Activated naive CD8-positive, alpha-beta T cell treated with anti-CD3 and anti-CD28 coated beads, Interleukin-2, amount 10 ng/mL, durations not matched to agents 7 days and 5 days (primary cell): Measurements from ENCODE around the gene CILP. TPM values are rescaled to one million over a fixed set of nuclear protein-coding genes. Genes with fewer than 3 reads are reported as not detected.
"Not testable (repeated sequence)": the region's sequence is repeated elsewhere in the genome, so short reads cannot be mapped to it uniquely, and the experiment has no call there.

Experiments used
- ATAC-seq: fragments of 150-1000 bp; cut with Tn5 transposase; one replicate; pipeline ENCODE4 v1.10.0; 2021; ENCODE audit warnings: low read depth, moderate library complexity
- POLR2A ChIA-PET: fragments of 350-600 bp; sonication (Branson Sonifier 250); formaldehyde crosslinking; loops from one replicate; lab custom pipeline; 2021; ENCODE audit warnings: antibody characterized with exemption; lab: Charles Lee
- DNase-seq: peaks from one replicate; pipeline ENCODE4 v3.0.0; 2021
- H3K27ac Mint-ChIP-seq: one replicate; pipeline ENCODE4 v1.8.0; 2022; ENCODE audit warnings: mild to moderate bottlenecking, mixed read lengths
- H3K27me3 Mint-ChIP-seq: one replicate; pipeline ENCODE4 v1.8.0; 2022; ENCODE audit warnings: mild to moderate bottlenecking, moderate library complexity, mixed read lengths
- H3K36me3 Mint-ChIP-seq: one replicate; pipeline ENCODE4 v1.8.0; 2021; ENCODE audit warnings: mild to moderate bottlenecking, mixed read lengths
- H3K4me1 Mint-ChIP-seq: one replicate; pipeline ENCODE4 v1.8.0; 2021; ENCODE audit warnings: mixed read lengths
- H3K4me3 Mint-ChIP-seq: one replicate; pipeline ENCODE4 v1.8.0; 2022; ENCODE audit warnings: mild to moderate bottlenecking, moderate library complexity, mixed read lengths
- H3K9me3 Mint-ChIP-seq: one replicate; pipeline ENCODE4 v1.8.0; 2021; ENCODE audit warnings: mixed read lengths
- total RNA-seq, 2 experiments: library from RNA; stranded (reverse); gene quantifications; one replicate each; pipeline ENCODE4 v1.2.3, GENCODE V29; 2021

CILP gene
- total RNA-seq, 2 experiments from 2014 or later: 0.17 TPM

- Mint-ChIP-seq H3K27ac (no peak overlapping the region), H3K4me1 (peaks cover 2% of the 10 kb centered on the region), H3K36me3 (peaks cover 4% of the 10 kb centered on the region), H3K4me3 (no peak overlapping the region), H3K27me3 (peaks cover 2% of the 10 kb centered on the region), H3K9me3 (no peaks in the 10 kb centered on the region)
- POLR2A ChIA-PET: interaction anchor here (0.8 kb wide), 1 partner anchor 62 kb away, joined by 3 read pairs; no protein-coding TSS in a partner anchor
- DNase-seq (no peak), ATAC-seq (no peak)
Measured at GRCh38 chr15:65246026-65246714, 34.9 kb upstream of the CILP start.

GRCh38 chr15:65245096-65245856, 34.0 kb upstream of the CILP start:
- ATAC-seq (no peak), DNase-seq (no peak)
- Mint-ChIP-seq H3K4me1 (peaks cover 2% of the 10 kb centered on the region), H3K27ac (no peak overlapping the region), H3K27me3 (peaks cover 2% of the 10 kb centered on the region), H3K9me3 (no peaks in the 10 kb centered on the region), H3K36me3 (peaks cover 4% of the 10 kb centered on the region), H3K4me3 (no peak overlapping the region)
- POLR2A ChIA-PET: interaction anchor here (0.8 kb wide), 1 partner anchor 63 kb away, joined by 3 read pairs; no protein-coding TSS in a partner anchor

GRCh38 chr15:65244638-65245037, 33.4 kb upstream of the CILP start:
- no peak overlapping the region for H3K27ac Mint-ChIP-seq
- POLR2A ChIA-PET: no interaction called here
- H3K36me3 Mint-ChIP-seq: peaks cover 4% of the 10 kb centered on the region

GRCh38 chr15:65236443-65236842, 25.2 kb upstream of the CILP start:
- POLR2A ChIA-PET: interaction anchor here (0.7 kb wide), 1 partner anchor 63 kb away, joined by 6 read pairs; no protein-coding TSS in a partner anchor

More at GRCh38 chr15:65244638-65245037, 33.4 kb upstream of the CILP start:
- Mint-ChIP-seq H3K4me1 (peaks cover 2% of the 10 kb centered on the region), H3K27me3 (peaks cover 2% of the 10 kb centered on the region), H3K9me3 (no peaks in the 10 kb centered on the region), H3K4me3 (no peak overlapping the region)
- ATAC-seq (no peak), DNase-seq (no peak)

GRCh38 chr15:65233696-65234095, 22.4 kb upstream of the CILP start:
- Mint-ChIP-seq H3K27me3 (no peaks in the 10 kb centered on the region), H3K27ac (no peak overlapping the region), H3K4me1 (peaks cover 5% of the 10 kb centered on the region), H3K4me3 (no peak overlapping the region), H3K36me3 (peaks cover 2% of the 10 kb centered on the region), H3K9me3 (peaks cover 6% of the 10 kb centered on the region)
- POLR2A ChIA-PET: no interaction called here
- ATAC-seq (no peak), DNase-seq (no peak)

More at GRCh38 chr15:65236443-65236842, 25.2 kb upstream of the CILP start:
- H3K27ac Mint-ChIP-seq, H3K36me3 Mint-ChIP-seq, H3K4me3 Mint-ChIP-seq, DNase-seq, H3K9me3 Mint-ChIP-seq, H3K4me1 Mint-ChIP-seq, H3K27me3 Mint-ChIP-seq, ATAC-seq: not testable (repeated sequence)

- Mint-ChIP-seq H3K9me3 (peaks cover 3% of the 10 kb centered on the region), H3K4me1 (peaks cover 3% of the 10 kb centered on the region), H3K4me3 (no peak overlapping the region), H3K36me3 (no peaks in the 10 kb centered on the region), H3K27ac (no peak overlapping the region), H3K27me3 (no peaks in the 10 kb centered on the region)
- no peak for ATAC-seq
- POLR2A ChIA-PET: no interaction called here
- DNase-seq: no peak
Measured at GRCh38 chr15:65232520-65232919, 21.2 kb upstream of the CILP start.

- DNase-seq (no peak), ATAC-seq (no peak)
- POLR2A ChIA-PET: no interaction called here
- H3K27ac Mint-ChIP-seq: no peak overlapping the region
- no peak overlapping the region for H3K4me3 Mint-ChIP-seq
- H3K9me3 Mint-ChIP-seq: peaks cover 2% of the 10 kb centered on the region
- H3K36me3 Mint-ChIP-seq: no peaks in the 10 kb centered on the region
- H3K4me1 Mint-ChIP-seq: peaks cover 2% of the 10 kb centered on the region
- H3K27me3 Mint-ChIP-seq: no peaks in the 10 kb centered on the region
Measured at GRCh38 chr15:65231306-65231705, 20.0 kb upstream of the CILP start.

GRCh38 chr15:65226901-65227300, 15.6 kb upstream of the CILP start:
- H3K36me3 Mint-ChIP-seq, ATAC-seq, POLR2A ChIA-PET, H3K27me3 Mint-ChIP-seq, H3K4me1 Mint-ChIP-seq, DNase-seq, H3K4me3 Mint-ChIP-seq, H3K27ac Mint-ChIP-seq, H3K9me3 Mint-ChIP-seq: not testable (repeated sequence)

- no peaks in the 10 kb centered on the region for H3K9me3 Mint-ChIP-seq
- no peak overlapping the region for H3K4me3 Mint-ChIP-seq
- peaks cover 3% of the 10 kb centered on the region for H3K27me3 Mint-ChIP-seq
- no peak for ATAC-seq
- POLR2A ChIA-PET: no interaction called here
- DNase-seq: no peak
- no peaks in the 10 kb centered on the region for H3K4me1 Mint-ChIP-seq
- H3K36me3 Mint-ChIP-seq: no peaks in the 10 kb centered on the region
- H3K27ac Mint-ChIP-seq: no peak overlapping the region
Measured at GRCh38 chr15:65226221-65226620, 14.9 kb upstream of the CILP start.

- Mint-ChIP-seq H3K27ac (no peak overlapping the region), H3K9me3 (no peaks in the 10 kb centered on the region), H3K36me3 (no peaks in the 10 kb centered on the region), H3K27me3 (peaks cover 8% of the 10 kb centered on the region), H3K4me1 (peaks cover 2% of the 10 kb centered on the region), H3K4me3 (no peak overlapping the region)
- POLR2A ChIA-PET: interaction anchor here (0.8 kb wide), 1 partner anchor 62 kb away, joined by 3 read pairs; no protein-coding TSS in a partner anchor
- DNase-seq (no peak), ATAC-seq (no peak)
Measured at GRCh38 chr15:65223996-65224395, 12.7 kb upstream of the CILP start.

- POLR2A ChIA-PET: no interaction called here
- Mint-ChIP-seq H3K27me3 (peaks cover 8% of the 10 kb centered on the region), H3K27ac (no peak overlapping the region), H3K4me3 (no peak overlapping the region), H3K9me3 (no peaks in the 10 kb centered on the region), H3K4me1 (peaks cover 2% of the 10 kb centered on the region), H3K36me3 (no peaks in the 10 kb centered on the region)
- DNase-seq (no peak), ATAC-seq (no peak)
Measured at GRCh38 chr15:65222891-65223290, 11.6 kb upstream of the CILP start.

- POLR2A ChIA-PET: interaction anchor here (0.6 kb wide), 1 partner anchor 40 kb away, joined by 3 read pairs; no protein-coding TSS in a partner anchor
- H3K36me3 Mint-ChIP-seq: no peaks in the 10 kb centered on the region
- peaks cover 8% of the 10 kb centered on the region for H3K27me3 Mint-ChIP-seq
- peaks cover 4% of the 10 kb centered on the region for H3K4me1 Mint-ChIP-seq
- no peak for ATAC-seq
- no peaks in the 10 kb centered on the region for H3K9me3 Mint-ChIP-seq
- H3K4me3 Mint-ChIP-seq: no peak overlapping the region
- DNase-seq: no peak
- H3K27ac Mint-ChIP-seq: no peak overlapping the region
Measured at GRCh38 chr15:65221697-65222096, 10.4 kb upstream of the CILP start.

- H3K27ac Mint-ChIP-seq: no peak overlapping the region
- DNase-seq (no peak), ATAC-seq (no peak)
- no peak overlapping the region for H3K4me3 Mint-ChIP-seq
- POLR2A ChIA-PET: no interaction called here
- no peaks in the 10 kb centered on the region for H3K36me3 Mint-ChIP-seq
- H3K9me3 Mint-ChIP-seq: no peaks in the 10 kb centered on the region
- peaks cover 8% of the 10 kb centered on the region for H3K27me3 Mint-ChIP-seq
- H3K4me1 Mint-ChIP-seq: peaks cover 4% of the 10 kb centered on the region
Measured at GRCh38 chr15:65219137-65219536, 7.9 kb upstream of the CILP start.
